ACC112 (cell line): ENCODE data around the gene NHERF2.

Experiments used
- H2AFZ ChIP-seq: fragments of 200-600 bp; sonication (generic); one replicate; pipeline ENCODE4 v1.6.0; 2017; ENCODE audit warnings: antibody characterized with exemption, low read length; ENCODE audit not compliant: unreplicated experiment
- H3K27ac ChIP-seq: fragments of 200-600 bp; sonication (generic); 2 replicates; pipeline ENCODE4 v1.5.1; 2014; ENCODE audit warnings: low read depth, mild to moderate bottlenecking, antibody characterized with exemption, low read length, moderate library complexity
- H3K27me3 ChIP-seq: fragments of 200-600 bp; sonication (generic); 2 replicates; pipeline ENCODE4 v1.6.1; 2014; ENCODE audit warnings: mild to moderate bottlenecking, antibody characterized with exemption, low read length, moderate library complexity, mixed read lengths; ENCODE audit not compliant: insufficient read depth
- H3K36me3 ChIP-seq: fragments of 200-600 bp; sonication (generic); 2 replicates; pipeline ENCODE4 v1.6.1; 2016; ENCODE audit warnings: mild to moderate bottlenecking, antibody characterized with exemption, low read length, moderate library complexity, mixed read lengths; ENCODE audit not compliant: insufficient read depth
- H3K4me1 ChIP-seq: fragments of 200-600 bp; sonication (generic); one replicate; pipeline ENCODE4 v1.6.1; 2016; ENCODE audit warnings: low read length, mixed read lengths; ENCODE audit not compliant: insufficient read depth, unreplicated experiment, control insufficient read depth
- H3K4me3 ChIP-seq: fragments of 200-600 bp; sonication (generic); 2 replicates; pipeline ENCODE4 v1.5.1; 2014; ENCODE audit warnings: mild to moderate bottlenecking, low read depth, low read length
- H3K79me2 ChIP-seq: fragments of 200-600 bp; sonication (generic); one replicate; pipeline ENCODE4 v1.6.0; 2016; ENCODE audit warnings: low read length; ENCODE audit not compliant: control insufficient read depth, unreplicated experiment, insufficient read depth

Gene NHERF2

DNA sequence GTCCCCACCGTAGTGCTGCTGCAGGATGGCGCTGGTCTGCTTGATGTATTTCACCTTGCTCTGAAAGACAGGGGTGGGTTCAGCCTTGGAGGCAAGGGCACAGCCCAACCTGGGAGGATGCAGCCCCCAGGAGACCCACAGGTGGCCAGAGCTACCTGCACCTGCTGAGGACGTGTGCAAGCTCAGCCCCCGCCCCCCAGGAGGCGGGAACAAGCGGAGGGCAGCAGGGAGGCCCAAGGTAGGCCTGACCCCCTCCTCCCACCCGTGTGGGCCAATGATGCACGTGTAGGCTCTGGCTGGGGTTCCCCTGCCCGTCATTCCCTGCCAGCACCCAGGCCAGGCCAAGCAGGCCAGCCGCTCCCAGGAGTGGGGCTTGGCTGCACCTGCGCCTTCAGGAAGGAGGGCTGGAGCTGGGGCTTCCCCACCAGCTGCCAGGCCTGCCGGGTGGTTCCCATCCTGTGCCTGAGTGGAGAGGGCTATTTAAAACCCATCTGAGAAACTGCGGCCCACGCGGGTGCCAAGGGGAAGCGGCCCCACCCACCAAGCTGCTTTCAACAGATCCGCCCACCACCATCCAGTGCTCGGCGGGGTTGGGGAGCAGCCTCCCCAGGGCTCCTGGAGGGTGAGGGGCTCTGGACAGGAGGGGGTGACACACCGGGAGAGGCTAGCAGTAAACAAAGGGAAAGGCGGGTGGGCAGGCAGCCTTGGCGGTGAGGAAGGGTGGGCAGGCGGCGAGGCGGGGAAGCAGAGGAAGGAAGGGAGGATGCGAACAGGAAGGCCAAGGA lies 17.2 kb downstream of the NHERF2 start:
- H3K4me3 ChIP-seq, result no peak overlapping the region
- H2AFZ ChIP-seq, result no peak overlapping the region
- peaks cover 9% of the 10 kb centered on the region for H3K79me2 ChIP-seq
- H3K36me3 ChIP-seq, result no peaks in the 10 kb centered on the region
- H3K4me1 ChIP-seq, result peaks cover 16% of the 10 kb centered on the region
- H3K27ac ChIP-seq, result no peak overlapping the region
- H3K27me3 ChIP-seq, result no peaks in the 10 kb centered on the region

DNA sequence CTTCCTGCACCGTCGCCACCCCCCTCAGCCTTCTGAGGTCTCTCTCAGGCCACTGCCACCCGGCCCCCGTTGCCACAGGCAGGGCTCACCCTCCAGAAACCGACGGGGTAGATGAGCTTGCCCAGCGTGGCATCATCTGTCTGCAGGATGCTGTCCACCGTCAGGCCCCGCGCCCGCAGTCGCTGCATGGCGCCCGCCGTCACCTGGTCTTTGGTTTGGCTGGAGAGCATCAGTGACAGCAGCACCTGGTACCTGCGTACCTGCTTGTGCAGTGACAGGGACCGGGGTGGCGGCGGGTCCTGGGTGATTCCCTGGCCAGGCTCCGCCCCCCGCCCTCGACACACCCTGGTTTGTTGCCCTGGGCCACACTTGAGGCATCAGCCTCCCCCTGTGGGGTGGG lies 17.8 kb downstream of the NHERF2 start:
- Histone ChIP-seq H3K27me3 (no peaks in the 10 kb centered on the region), H3K27ac (no peak overlapping the region), H3K79me2 (peaks cover 13% of the 10 kb centered on the region), H3K4me1 (peaks cover 13% of the 10 kb centered on the region), H3K4me3 (no peak overlapping the region), H2AFZ (no peak overlapping the region), H3K36me3 (no peaks in the 10 kb centered on the region)

DNA sequence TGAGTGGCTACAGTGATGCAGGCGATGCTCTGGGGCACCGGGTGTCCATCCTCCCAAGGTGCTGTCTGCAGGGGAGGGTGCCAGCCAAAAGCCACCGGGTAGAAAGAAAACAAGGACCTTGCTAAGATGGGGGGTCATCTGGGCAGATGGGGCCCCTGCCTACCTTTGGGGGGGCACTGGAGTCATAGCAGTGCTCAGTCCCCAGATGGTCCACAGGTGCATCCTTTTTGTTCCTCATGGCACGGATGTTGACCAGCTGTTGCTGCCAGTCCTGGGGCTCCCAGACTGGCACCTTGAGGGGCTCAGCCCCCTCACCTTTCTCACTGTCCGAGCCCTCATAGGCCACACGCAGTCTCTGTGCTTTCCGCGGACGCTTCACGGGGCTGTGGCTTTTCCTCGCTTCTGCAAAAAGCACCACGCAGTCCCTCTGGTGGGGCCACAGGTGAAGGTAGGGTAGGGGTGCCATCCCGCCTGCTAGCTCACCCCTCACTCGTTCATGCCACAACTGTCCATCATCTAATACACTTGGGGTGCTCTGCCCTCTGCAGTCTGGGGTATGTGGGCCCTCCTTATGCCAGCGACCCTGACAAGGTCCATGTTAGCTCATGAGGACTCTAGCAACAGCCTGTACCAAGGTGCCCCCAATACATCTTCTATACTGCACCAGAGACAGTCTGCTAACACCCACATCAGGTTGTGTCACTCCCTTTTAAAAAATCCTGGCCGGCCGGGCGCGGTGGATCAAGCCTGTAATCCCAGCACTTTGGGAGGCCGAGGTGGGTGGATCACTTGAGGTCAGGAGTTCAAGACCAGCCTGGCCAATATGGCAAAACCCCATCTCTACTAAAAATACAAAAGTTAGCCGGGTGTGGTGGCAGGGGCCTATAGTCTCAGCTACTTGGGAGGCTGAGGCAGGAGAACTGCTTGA lies 19.5 kb downstream of the NHERF2 start:
- Histone ChIP-seq H3K27ac (no peak overlapping the region), H3K27me3 (no peaks in the 10 kb centered on the region), H3K4me3 (no peak overlapping the region), H3K79me2 (peaks cover 13% of the 10 kb centered on the region), H3K4me1 (peaks cover 13% of the 10 kb centered on the region), H3K36me3 (no peaks in the 10 kb centered on the region), H2AFZ (no peak overlapping the region)

DNA sequence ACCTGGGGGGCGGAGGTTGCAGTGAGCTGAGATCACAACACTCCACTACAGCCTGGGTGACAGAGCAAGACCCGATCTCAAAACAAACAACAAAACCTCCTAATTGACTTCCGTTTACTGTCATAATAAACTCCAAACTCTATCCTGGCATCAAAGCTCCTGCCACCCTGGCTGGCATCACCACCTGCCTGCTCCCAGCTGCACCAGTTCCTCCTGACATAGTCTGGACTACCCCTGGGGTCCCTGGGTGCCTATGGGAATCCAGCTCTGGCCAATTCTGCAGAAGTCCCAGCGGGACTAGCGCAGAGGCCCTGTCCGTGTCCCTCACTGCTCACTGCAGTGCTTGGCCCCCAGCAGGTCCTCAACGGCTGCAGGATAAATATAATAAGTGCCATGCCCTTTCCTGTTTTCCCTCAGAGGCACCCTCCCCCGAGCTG lies 20.2 kb downstream of the NHERF2 start:
- Histone ChIP-seq H3K36me3 (no peaks in the 10 kb centered on the region), H3K27ac (no peak overlapping the region), H3K27me3 (no peaks in the 10 kb centered on the region), H3K4me1 (peaks cover 13% of the 10 kb centered on the region), H2AFZ (peak overlapping the region; percentile 95), H3K4me3 (peak overlapping the region; percentile 90), H3K79me2 (peaks cover 13% of the 10 kb centered on the region)

DNA sequence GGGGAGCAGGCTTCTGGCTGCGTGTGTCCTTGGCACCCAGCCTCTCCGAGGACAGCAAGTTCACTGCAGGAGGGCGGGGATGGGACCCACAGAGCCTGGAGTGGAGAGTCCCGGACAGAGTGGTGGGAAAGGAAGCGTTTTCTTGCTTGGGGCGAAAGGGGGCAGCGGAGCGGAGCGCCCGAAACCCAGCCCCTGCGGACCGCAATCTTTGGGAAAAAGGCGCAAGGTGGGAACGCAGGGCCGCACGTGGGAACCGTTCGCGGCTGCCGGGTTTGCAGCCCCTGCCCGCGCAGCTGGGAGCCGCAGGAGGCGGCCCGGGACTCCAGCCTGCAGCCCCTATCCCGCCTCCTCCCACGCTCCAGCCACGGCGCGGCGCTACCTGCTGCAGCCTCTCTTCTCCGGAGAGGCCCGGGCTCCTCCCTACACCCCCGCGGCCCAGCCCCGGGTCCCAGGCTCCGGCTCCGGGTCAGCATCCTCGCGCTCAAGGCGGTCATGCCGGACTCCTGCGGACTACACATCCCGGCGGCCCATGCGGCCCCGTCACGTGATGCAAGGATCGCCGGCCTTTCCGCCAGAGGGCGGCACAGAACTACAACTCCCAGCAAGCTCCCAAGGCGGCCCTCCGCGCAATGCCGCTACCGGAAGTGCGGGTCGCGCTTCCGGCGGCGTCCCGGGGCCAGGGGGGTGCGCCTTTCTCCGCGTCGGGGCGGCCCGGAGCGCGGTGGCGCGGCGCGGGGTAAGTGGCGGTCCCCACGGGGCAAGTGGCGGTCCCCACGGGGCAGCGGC lies 20.8 kb downstream of the NHERF2 start, which contains the start of the genes NTHL1 and TSC2:
Gene NTHL1, minus strand, starts transcription at position 505 of the 786 bp plus-strand sequence. Its CDS starts 11 bp downstream, at position 494.
Gene TSC2, plus strand, starts transcription at position 656 of the 786 bp plus-strand sequence. CDS start 631 bp downstream, outside the sequence.
- H2AFZ ChIP-seq, result peak within 1 kb of the TSS; percentile 95
- no peaks in the 10 kb centered on the region for H3K27me3 ChIP-seq
- H3K4me3 ChIP-seq, result peak within 1 kb of the TSS; percentile 90
- H3K79me2 ChIP-seq, result peaks cover 13% of the 10 kb centered on the region
- H3K36me3 ChIP-seq, result no peaks in the 10 kb centered on the region
- H3K4me1 ChIP-seq, result peaks cover 13% of the 10 kb centered on the region
- no peak within 1 kb of the TSS for H3K27ac ChIP-seq

DNA sequence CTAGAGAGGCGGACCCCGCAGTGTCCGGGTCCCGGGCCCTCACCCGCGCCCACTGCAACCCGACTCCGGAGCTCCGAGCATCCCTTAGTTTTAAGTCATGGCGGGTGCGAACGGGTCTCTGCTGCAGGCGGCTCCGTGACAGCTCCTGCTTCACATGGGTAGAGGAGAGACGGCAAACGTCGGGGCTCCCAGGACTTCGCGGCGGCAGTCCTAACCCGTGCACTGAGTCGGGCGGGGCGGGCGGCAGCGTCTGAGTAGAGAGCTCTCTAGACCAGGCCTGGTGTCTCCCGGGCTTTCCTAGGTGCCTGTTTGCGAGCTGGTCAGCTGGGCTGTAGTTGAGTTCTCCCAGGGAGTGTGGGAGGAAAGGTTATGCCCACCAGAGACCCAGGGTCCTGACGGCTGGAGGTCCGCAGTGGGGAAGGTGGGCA lies 21.4 kb downstream of the NHERF2 start:
- H3K27me3 ChIP-seq, result no peaks in the 10 kb centered on the region
- peaks cover 13% of the 10 kb centered on the region for H3K4me1 ChIP-seq
- H3K4me3 ChIP-seq, result peak overlapping the region; percentile 90
- H3K27ac ChIP-seq, result no peak overlapping the region
- H2AFZ ChIP-seq, result peak overlapping the region; percentile 80
- H3K79me2 ChIP-seq, result peaks cover 13% of the 10 kb centered on the region
- no peaks in the 10 kb centered on the region for H3K36me3 ChIP-seq

DNA sequence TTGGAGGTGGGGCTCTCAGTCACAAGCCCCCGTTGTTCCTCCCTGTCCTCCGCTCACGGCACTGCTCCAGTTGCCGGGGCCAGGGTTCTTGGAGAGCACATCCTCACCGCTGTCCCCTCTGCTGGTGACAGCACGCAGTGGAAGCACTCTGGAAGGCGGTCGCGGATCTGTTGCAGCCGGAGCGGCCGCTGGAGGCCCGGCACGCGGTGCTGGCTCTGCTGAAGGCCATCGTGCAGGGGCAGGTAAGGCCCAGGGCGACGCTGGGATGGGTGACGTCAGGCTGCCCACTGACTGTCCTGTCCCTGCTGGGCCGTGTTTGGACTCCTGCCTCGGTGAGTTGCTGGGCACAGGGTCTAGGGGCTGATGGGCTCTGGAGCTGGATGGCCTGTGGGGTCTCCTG lies 26.5 kb downstream of the NHERF2 start:
- H3K4me3 ChIP-seq, result no peak overlapping the region
- no peak overlapping the region for H3K27ac ChIP-seq
- H3K36me3 ChIP-seq, result peaks cover 3% of the 10 kb centered on the region; the same call in 1 of the 2 replicates
- H3K79me2 ChIP-seq, result peaks cover 11% of the 10 kb centered on the region
- H3K4me1 ChIP-seq, result peaks cover 6% of the 10 kb centered on the region
- no peak overlapping the region for H2AFZ ChIP-seq
- H3K27me3 ChIP-seq, result no peaks in the 10 kb centered on the region

DNA sequence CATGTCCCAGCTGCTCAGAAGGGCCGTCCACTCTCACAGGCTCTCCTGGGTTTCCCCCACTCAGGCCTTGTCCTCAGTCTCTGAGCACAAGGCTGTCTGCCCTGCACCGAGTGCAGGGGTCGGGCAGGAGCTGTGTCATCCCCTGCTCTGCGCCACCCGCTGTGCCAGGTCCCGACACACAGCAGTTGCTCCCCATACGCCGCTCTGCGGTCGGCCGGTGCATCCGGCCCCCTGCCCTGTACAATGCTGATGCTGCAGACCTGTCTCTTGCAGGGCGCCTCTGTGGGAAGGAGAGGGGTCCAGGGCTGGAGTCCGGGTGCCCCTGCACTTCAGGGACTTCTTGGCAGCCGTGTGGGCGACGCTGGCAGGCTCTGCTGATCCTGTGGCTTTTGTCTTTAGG lies 27.2 kb downstream of the NHERF2 start:
- Histone ChIP-seq H3K36me3 (peaks cover 3% of the 10 kb centered on the region; the same call in 1 of the 2 replicates), H2AFZ (no peak overlapping the region)

DNA sequence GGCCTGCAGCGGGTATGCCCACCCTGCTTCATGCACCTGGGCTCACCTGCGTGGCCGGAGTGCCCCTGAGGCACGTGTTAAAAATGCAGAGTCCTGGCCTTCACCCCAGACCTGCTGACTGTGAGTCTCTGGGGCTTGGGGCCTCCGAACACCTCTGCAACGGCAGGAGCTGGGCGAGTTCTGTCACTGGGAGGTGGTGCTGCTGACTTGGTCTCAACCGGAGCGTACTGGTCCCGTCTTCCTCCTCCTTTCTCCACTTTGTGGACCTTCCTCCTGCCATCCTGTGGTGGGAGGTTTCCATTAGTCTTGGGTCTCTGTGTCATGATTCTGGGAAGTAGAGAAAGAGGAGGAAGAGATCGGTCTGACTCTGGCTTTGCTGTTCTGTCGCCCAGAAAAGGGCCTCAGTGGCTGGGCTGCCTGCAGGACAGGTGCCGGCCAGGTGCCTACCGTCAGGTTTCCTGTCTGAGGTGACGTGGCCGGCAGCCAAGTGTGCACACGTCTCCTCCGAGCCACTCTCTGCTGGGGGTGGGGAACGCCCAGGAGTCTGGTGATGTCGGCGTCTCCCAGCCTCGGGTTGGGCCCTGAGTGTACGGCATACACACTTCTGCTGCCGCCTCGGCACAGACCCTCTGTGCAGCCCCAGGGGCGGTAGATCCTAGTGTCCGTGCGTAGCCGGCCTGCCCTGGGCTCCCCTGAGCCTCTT lies 28.0 kb downstream of the NHERF2 start:
- Histone ChIP-seq H3K36me3 (peaks cover 3% of the 10 kb centered on the region; the same call in 1 of the 2 replicates), H2AFZ (no peak overlapping the region), H3K27ac (no peak overlapping the region), H3K79me2 (no peaks in the 10 kb centered on the region), H3K27me3 (no peaks in the 10 kb centered on the region), H3K4me1 (no peaks in the 10 kb centered on the region), H3K4me3 (no peak overlapping the region)

More for the DNA sequence above, 27.2 kb downstream of the NHERF2 start:
- Histone ChIP-seq H3K79me2 (peaks cover 4% of the 10 kb centered on the region), H3K4me1 (peaks cover 2% of the 10 kb centered on the region), H3K27me3 (no peaks in the 10 kb centered on the region), H3K4me3 (no peak overlapping the region), H3K27ac (no peak overlapping the region)
